Gastrocnemius medialis (tissue), 4 donors: ENCODE measurements around the gene TPRA1.

Experiments
- CTCF ChIP-seq, 5 experiments: fragments of 450-650 bp in 3 of 5; fragments of 200-600 bp in 2 of 5; sonication (generic) in 2 of 5; IDR thresholded peaks in 4 of 5; conservative IDR thresholded peaks in 1 of 5; 1 replicate in 4 of 5; 2 replicates in 1 of 5; pipeline ENCODE4 v1.5.1; 2016 to 2019; ENCODE audit warnings: antibody characterized with exemption in 5 of 5, mild to moderate bottlenecking in 3 of 5, moderate library complexity in 3 of 5
- POLR2A ChIP-seq, 2 donors: fragments of 450-650 bp; IDR thresholded peaks; one replicate each; pipeline ENCODE4 v1.6.1; 2017; ENCODE audit warnings: antibody characterized with exemption in 2 of 2, mild to moderate bottlenecking in 2 of 2, moderate library complexity in 2 of 2

DNA sequence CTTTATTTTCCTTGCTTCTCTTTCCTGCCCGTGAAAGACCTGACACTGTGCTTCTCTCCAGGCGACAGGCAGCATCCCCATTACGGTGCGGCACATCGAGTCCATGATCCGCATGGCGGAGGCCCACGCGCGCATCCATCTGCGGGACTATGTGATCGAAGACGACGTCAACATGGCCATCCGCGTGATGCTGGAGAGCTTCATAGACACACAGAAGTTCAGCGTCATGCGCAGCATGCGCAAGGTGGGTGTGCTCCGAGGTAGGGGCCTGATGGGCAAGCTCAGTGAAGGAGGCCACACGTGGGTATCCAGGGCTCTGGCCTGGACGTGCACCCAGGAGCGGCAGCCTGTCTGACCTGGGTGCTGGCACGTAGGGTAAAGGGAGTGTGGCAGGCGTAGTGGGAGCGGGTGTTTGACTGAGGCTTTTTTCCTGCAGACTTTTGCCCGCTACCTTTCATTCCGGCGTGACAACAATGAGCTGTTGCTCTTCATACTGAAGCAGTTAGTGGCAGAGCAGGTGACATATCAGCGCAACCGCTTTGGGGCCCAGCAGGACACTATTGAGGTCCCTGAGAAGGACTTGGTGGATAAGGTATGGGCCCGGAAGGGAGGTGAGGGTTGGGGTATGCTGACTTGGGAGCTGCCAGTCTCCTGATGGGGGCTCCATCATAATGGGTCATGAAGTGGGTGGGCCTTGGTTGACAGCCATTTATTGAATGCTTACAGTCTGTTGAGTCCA lies 30.3 kb upstream of the TPRA1 start:
- no peak for TF ChIP-seq CTCF (IDR thresholded peaks at IDR 0.05 in 4 of 5, conservative IDR thresholded peaks at IDR 0.05 in 1 of 5)
- no peak for TF ChIP-seq POLR2A (IDR thresholded peaks at IDR 0.05)
